OCI-M1 (cell line): ENCODE results near the gene ATP1A1.

Experiments
- DNase-seq: peaks from one replicate; lab custom pipeline; 2025; lab: John Stamatoyannopoulos, UW

ATP1A1 gene

GRCh38 chr1:116391185-116391584, 18.1 kb downstream of the ATP1A1 start:
- no peak for DNase-seq

DNA sequence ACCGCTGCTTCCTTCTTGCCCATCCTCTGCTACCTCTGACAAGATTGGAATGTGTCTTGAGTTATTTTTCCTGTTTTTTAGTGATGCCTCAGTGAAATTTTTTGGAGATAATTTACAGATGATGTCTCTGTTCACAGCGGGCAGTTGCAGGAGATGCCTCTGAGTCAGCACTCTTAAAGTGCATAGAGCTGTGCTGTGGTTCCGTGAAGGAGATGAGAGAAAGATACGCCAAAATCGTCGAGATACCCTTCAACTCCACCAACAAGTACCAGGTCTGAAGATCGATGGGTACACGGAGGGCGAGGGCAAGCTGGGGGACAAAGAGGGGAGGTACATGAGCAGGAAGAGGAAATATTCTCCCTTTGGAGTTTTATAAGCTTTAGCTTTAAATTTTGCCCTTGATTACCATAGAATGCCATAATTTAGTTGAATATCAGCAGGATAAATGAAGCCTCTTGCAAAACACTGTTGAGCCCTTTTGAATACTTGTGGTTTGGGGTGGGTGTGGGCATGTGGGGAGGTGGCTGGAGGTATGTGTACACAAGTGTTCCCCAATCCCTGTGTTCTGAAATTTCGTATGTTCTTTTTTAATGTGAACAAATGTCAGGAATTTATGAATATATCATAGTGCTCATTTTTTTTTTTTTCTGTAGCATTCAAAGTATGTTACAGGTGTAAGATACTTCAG, 19.8 kb downstream of the ATP1A1 start:
- DNase-seq: no peak

DNA sequence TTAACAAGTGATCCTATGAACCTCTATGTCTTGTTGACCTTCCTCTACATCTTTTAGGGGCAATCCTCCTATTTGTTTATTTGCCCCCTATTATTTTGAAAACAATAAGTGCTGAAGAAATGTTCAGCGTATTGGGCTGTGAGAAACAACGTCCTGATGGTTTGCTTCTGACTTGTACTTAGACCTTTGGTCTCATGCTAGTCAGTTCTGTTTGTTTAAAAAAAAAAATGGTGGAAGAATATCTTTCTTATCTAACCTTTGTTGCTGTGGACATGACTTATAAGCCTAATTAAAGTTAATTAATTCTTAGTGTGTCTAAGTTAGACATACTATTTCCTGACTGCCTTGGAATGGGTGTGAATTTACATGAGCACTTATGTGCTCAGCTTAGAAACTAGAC, 20.7 kb downstream of the ATP1A1 start:
- DNase-seq: no peak

DNA sequence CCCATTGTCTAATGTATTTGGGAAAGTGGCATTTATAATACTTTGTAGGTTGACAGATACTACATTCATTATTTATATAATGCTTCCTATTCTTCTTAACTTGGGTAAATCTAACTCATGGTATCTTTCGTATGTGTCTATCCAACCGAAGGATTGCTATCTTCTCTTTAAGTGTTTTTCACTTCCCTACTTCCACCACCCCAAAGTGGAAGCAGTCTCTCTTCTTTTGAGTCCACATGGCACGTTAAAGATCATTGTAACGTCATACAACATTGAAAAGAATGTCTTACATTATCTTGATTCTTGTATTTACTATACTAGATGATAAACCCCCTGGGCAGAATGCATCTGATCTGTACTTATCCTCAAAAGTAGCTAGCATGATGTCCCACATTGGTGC, 21.2 kb downstream of the ATP1A1 start:
- no peak for DNase-seq

DNA sequence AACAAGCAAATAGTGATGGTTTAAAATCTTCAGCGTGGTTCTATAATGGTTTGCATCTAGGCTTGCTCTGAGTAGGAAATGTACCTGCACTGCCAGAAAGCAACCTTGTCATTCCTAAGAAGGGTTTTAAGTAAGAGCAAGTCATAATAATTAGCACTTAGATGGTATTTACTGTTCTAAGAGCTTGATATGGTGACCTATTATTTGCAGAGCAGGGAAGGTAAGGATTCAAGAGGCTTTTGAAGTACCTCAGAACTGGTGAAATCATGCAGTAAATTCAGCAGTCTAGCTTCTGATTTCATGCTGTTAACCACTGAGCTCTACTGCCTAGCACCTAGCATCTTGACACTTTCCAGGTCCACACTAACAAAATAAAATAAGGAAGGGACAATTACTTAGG, 23.7 kb downstream of the ATP1A1 start:
- no peak for DNase-seq

- no peak for DNase-seq
These were observed 24.7 kb downstream of the ATP1A1 start for GRCh38 chr1:116397728-116398127.

DNA sequence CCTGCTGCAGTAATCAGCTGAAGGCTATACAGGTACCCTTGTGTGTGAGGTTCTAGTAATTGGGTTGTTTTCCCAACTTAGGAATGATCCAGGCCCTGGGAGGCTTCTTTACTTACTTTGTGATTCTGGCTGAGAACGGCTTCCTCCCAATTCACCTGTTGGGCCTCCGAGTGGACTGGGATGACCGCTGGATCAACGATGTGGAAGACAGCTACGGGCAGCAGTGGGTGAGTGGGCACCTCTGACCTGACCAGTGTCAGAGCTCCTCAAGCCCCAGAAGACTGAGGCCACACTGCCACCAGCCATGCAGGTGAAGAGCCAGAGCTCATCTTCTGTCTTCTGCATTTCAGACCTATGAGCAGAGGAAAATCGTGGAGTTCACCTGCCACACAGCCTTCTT, 27.7 kb downstream of the ATP1A1 start:
- no peak for DNase-seq

GRCh38 chr1:116401646-116402176, 28.7 kb downstream of the ATP1A1 start:
- no peak for DNase-seq

- no peak for DNase-seq
These were observed 29.3 kb downstream of the ATP1A1 start for GRCh38 chr1:116402333-116402732.

- DNase-seq: no peak
These were observed 30.6 kb downstream of the ATP1A1 start for GRCh38 chr1:116403496-116404136.

- no peak for DNase-seq
These were observed 31.7 kb downstream of the ATP1A1 start for GRCh38 chr1:116404699-116405098.

DNA sequence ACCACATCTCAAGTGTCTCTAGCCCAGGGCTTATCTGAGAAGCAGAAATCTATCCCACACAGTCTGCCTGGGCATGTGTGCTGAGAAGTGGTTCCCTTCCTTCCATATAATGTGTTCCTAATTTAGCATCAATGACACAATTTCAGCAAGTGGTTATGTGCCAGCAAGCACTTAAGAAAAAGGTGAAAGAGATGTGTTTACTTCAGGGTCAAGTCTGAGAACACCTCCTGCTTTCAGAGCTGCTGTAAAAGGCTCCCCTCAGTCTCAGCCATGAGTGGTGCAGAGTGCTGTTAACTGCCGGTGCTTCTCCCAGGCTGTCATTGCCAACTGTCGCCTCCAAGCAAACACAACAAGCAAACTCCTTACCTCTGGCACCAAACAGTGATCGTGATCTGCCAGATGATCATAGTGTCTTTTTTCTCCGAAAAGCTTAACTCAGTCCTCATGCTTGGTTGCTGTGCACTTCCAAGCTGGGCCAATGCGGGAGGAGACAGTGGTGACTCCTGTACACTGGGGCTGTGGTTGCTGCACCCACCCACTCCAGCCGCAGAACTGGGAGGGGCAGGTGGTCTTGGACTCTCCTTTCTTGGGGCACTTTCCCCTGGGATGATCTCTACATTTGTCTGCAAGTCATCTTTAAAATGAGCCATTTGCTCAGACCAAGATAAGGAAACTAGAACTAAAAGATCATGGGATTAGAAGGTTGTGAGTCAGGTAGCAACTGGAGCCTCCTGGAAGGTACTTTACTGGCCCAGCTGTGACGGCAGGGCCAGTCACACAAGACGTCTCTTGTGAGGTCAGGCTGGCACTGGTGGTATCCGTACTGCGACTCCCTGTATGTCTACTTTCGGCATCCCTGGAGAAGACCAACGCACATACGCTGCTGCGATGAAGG, 32.4 kb downstream of the ATP1A1 start:
- no peak for DNase-seq

GRCh38 chr1:116407033-116407432, 34.0 kb downstream of the ATP1A1 start:
- DNase-seq: no peak

- DNase-seq: no peak
These were observed 35.1 kb downstream of the ATP1A1 start for GRCh38 chr1:116408193-116408592.

GRCh38 chr1:116408803-116409720, 36.0 kb downstream of the ATP1A1 start:
- no peak for DNase-seq

DNA sequence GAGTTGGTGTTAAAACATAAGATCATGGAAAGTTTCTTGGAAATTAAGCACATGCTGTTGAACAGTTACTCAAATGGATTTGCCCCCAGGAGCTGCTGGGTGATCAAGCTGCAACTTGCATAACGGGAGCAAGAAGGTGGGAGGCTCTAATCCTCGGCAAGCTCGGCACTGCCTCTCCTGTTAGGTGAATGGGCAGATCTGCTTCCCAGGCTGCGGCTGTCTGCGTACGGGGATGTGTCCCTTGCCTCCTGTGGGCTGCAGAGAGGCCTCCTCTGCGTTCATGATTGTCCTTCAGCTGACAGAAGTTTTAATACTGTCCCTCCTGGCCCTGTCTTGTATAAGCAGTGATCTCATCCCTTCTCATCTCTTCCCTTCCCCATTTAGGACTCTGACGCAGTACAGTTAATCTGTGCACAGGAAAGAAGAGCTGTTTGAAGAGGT, 36.7 kb downstream of the ATP1A1 start:
- DNase-seq: no peak

GRCh38 chr1:116411784-116412479, 38.9 kb downstream of the ATP1A1 start:
- DNase-seq: no peak

- no peak for DNase-seq
These were observed 39.4 kb downstream of the ATP1A1 start for GRCh38 chr1:116412480-116412798.

- no peak for DNase-seq
These were observed 39.9 kb downstream of the ATP1A1 start for GRCh38 chr1:116412898-116413297.

DNA sequence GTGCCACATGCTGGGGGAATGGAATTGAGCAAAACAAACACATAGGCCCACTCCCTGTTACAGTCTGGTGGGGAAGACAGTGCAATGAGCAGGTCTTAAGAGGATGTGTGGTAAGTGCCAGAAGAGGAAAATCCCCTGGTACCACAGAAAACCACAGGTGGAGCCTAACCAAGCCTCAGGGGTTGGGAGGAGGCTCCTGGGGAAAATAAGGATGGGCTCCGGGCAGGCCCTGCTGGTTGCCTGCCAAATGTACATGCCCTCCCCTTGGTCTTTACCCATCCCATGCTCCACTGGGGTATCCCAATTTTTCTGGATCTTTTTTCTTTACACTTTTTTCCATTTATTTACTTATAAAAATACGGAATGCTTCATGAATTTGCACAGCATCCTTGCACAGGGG, 40.4 kb downstream of the ATP1A1 start:
- no peak for DNase-seq

DNA sequence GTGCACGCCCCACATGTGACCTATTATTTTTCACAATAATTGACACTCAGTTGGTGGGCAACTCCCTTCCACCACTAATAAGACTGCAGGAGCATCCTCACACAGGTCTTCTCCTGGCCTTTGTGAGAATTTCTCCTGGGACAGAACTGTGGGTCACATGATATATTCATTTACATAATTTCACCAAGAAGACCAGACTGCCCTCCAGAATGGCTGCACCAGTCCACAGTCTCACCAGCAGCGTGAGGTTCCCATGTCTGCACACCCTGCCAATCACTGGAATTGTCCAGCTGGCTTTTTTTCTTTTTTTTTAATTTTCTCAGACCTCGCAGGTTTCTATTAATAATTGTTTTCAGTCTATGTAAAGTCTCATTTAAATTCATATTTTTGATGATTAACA, 41.3 kb downstream of the ATP1A1 start:
- DNase-seq: no peak
